ENCODE measurements around the gene XAB2. TPM values are rescaled to one million over a fixed set of nuclear protein-coding genes. Genes with fewer than 3 reads are reported as not detected.

XAB2 gene
- total and polyA plus RNA-seq, 2 experiments from 2014 or later = 19.9 to 24.5 TPM

- Histone ChIP-seq H4K20me1 (ENCODE audit: insufficient read depth, poor library complexity, severe bottlenecking) (no peaks in the 10 kb centered on the region), H3K27ac (peak overlapping the region; percentile 47), H3K79me2 (no peaks in the 10 kb centered on the region), H3K4me1 (ENCODE audit: insufficient read depth) (no peaks in the 10 kb centered on the region), H3K36me3 (replicated peaks; ENCODE audit: insufficient read depth, low read depth) (no peaks in the 10 kb centered on the region), H3K4me2 (no peak overlapping the region), H3K9me2 (replicated peaks; ENCODE audit: insufficient read depth) (no peaks in the 10 kb centered on the region), H3K9me3 (ENCODE audit: low read depth) (no peaks in the 10 kb centered on the region), H2AFZ (no peak overlapping the region), H3K4me3 (no peak overlapping the region), H3K27me3 (no peaks in the 10 kb centered on the region)
- WGBS (ENCODE audit: low lambda C conversion rate, missing lambda C conversion rate) = 75% methylated on average over 4 of the region's 4 CpGs
- TF ChIP-seq CTCF (IDR thresholded peaks at IDR 0.05; ENCODE audit: poor library complexity) (no peak), EZH2 (IDR thresholded peaks at IDR 0.05; ENCODE audit: borderline replicate concordance) (no peak), EZH2phosphoT487 (IDR thresholded peaks at IDR 0.05; ENCODE audit: low read depth, severe bottlenecking, unreplicated experiment) (no peak)
- peak; percentile 45 for DNase-seq (ENCODE audit: low spot score)
Measured at GRCh38 chr19:7618348-7618747, 11.0 kb downstream of the XAB2 start.

- H3K27me3 ChIP-seq = no peaks in the 10 kb centered on the region
- no peaks in the 10 kb centered on the region for H3K9me3 ChIP-seq (ENCODE audit: low read depth)
- no peaks in the 10 kb centered on the region for H3K4me1 ChIP-seq (ENCODE audit: insufficient read depth)
- no peaks in the 10 kb centered on the region for H3K79me2 ChIP-seq
- H3K4me3 ChIP-seq = no peak overlapping the region
- TF ChIP-seq CTCF (IDR thresholded peaks at IDR 0.05; ENCODE audit: poor library complexity) (no peak), EZH2phosphoT487 (IDR thresholded peaks at IDR 0.05; ENCODE audit: low read depth, severe bottlenecking, unreplicated experiment) (no peak)
- DNase-seq (ENCODE audit: low spot score) = no peak
- no peaks in the 10 kb centered on the region for H3K36me3 ChIP-seq (replicated peaks; ENCODE audit: insufficient read depth, low read depth)
- H3K27ac ChIP-seq = no peak overlapping the region
- no peaks in the 10 kb centered on the region for H3K9me2 ChIP-seq (replicated peaks; ENCODE audit: insufficient read depth)
- H2AFZ ChIP-seq = no peak overlapping the region
- H4K20me1 ChIP-seq (ENCODE audit: insufficient read depth, poor library complexity, severe bottlenecking) = peaks cover 1% of the 10 kb centered on the region
- 97% methylated on average over 22 of the region's 28 CpGs for WGBS (ENCODE audit: low lambda C conversion rate, missing lambda C conversion rate)
- no peak overlapping the region for H3K4me2 ChIP-seq
Measured at GRCh38 chr19:7617735-7618134, 11.6 kb downstream of the XAB2 start.

GRCh38 chr19:7617172-7617571, 12.2 kb downstream of the XAB2 start:
- TF ChIP-seq EZH2phosphoT487 (IDR thresholded peaks at IDR 0.05; ENCODE audit: low read depth, severe bottlenecking, unreplicated experiment) (no peak), CTCF (IDR thresholded peaks at IDR 0.05; ENCODE audit: poor library complexity) (no peak), EZH2 (IDR thresholded peaks at IDR 0.05; ENCODE audit: borderline replicate concordance) (no peak)
- no peak for DNase-seq (ENCODE audit: low spot score)
- Histone ChIP-seq H3K4me1 (ENCODE audit: insufficient read depth) (no peaks in the 10 kb centered on the region), H3K4me2 (no peak overlapping the region), H3K36me3 (replicated peaks; ENCODE audit: insufficient read depth, low read depth) (no peaks in the 10 kb centered on the region), H3K9me3 (ENCODE audit: low read depth) (no peaks in the 10 kb centered on the region), H3K79me2 (no peaks in the 10 kb centered on the region), H2AFZ (no peak overlapping the region), H3K4me3 (no peak overlapping the region), H4K20me1 (ENCODE audit: insufficient read depth, poor library complexity, severe bottlenecking) (peaks cover 3% of the 10 kb centered on the region), H3K27me3 (no peaks in the 10 kb centered on the region), H3K9me2 (replicated peaks; ENCODE audit: insufficient read depth) (no peaks in the 10 kb centered on the region), H3K27ac (no peak overlapping the region)
- 99% methylated on average over 10 of the region's 12 CpGs for WGBS (ENCODE audit: low lambda C conversion rate, missing lambda C conversion rate)
